Measurements from ENCODE around the gene B4GALNT2. TPM values are rescaled to one million over a fixed set of nuclear protein-coding genes. Genes with fewer than 3 reads are reported as not detected.
A peak's percentile ranks its signal among the peaks of the same experiment; 100 is the strongest.
"Not testable (repeated sequence)": the region's sequence is repeated elsewhere in the genome, so short reads cannot be mapped to it uniquely, and the experiment has no call there.

B4GALNT2 gene
- total RNA-seq, 4 donors from 2014 or later: 0.68 to 2.6 (median 2.1) TPM

GRCh38 chr17:49183341-49183740 lies 50.8 kb downstream of the B4GALNT2 start:
- no peak overlapping the region for H3K4me3 ChIP-seq
- peaks cover 9% of the 10 kb centered on the region for H3K9me3 ChIP-seq
- 91% methylated on average over 4 of the region's 5 CpGs for WGBS
- TF ChIP-seq CTCF (IDR thresholded peaks at IDR 0.05) (no peak), POLR2A (IDR thresholded peaks at IDR 0.05) (no peak), POLR2AphosphoS5 (IDR thresholded peaks at IDR 0.05) (no peak), EP300 (IDR thresholded peaks at IDR 0.05) (no peak)
- no peak for DNase-seq (ENCODE audit: low spot score in 2 of 2)
- H3K27ac ChIP-seq: no peak overlapping the region
- no peaks in the 10 kb centered on the region for H3K4me1 ChIP-seq
- H3K27me3 ChIP-seq: peaks cover 5% of the 10 kb centered on the region
- no peaks in the 10 kb centered on the region for H3K36me3 ChIP-seq

DNA sequence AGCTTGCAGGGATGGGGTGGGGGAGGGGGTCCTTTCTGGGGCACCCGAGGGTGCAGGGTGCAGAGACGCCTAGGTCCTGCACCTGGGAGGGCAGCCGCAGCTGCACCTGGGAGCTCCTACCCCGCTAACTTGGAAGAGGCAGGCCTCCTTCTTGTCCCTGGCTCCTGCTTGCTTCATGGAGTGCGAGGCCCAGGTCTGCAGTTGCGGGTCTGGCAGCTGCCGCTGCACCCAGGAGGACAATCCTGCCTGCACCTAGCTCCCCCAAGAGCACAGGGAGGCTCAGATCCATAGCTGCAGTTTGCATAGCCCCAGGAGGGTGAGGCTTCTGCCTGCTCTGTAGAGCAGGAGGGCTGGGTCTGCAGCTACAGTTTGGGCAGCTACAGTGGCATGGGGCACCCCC lies 51.2 kb downstream of the B4GALNT2 start:
- peaks cover 9% of the 10 kb centered on the region for H3K9me3 ChIP-seq
- 88% methylated on average over 3 of the region's 7 CpGs for WGBS
- H3K36me3 ChIP-seq: no peaks in the 10 kb centered on the region
- H3K27me3 ChIP-seq: peaks cover 5% of the 10 kb centered on the region
- no peak for DNase-seq (ENCODE audit: low spot score in 2 of 2)
- H3K4me3 ChIP-seq: no peak overlapping the region
- H3K4me1 ChIP-seq: no peaks in the 10 kb centered on the region
- no peak for TF ChIP-seq POLR2A (IDR thresholded peaks at IDR 0.05)
- H3K27ac ChIP-seq: no peak overlapping the region

- H3K9me3 ChIP-seq; H3K27ac ChIP-seq; H3K36me3 ChIP-seq; H3K4me1 ChIP-seq; H3K27me3 ChIP-seq; H3K4me3 ChIP-seq; DNase-seq (ENCODE audit: low spot score in 2 of 2): not testable (repeated sequence)
Measured at GRCh38 chr17:49184522-49184921, 52.0 kb downstream of the B4GALNT2 start.

DNA sequence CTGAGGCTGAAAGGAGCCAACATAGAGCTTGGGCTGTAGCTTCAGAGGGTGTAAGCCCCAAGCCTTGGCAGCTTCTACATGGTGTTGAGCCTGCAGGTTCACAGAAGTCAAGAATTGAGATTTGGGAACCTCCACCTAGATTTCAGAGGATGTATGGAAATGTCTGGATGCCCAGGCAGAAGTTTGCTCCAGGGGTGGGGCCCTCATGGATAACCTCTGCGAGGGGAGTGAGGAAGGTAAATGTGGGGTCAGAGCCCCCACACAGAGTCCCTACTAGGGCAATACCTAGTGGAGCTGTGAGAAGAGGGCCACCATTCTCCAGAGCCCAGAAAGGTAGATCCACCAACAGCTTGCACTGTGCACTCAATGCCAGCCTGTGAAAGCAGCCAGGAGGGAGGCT lies 52.8 kb downstream of the B4GALNT2 start:
- not testable (repeated sequence) for H3K4me3 ChIP-seq; H3K27ac ChIP-seq; H3K9me3 ChIP-seq; H3K36me3 ChIP-seq; H3K4me1 ChIP-seq; DNase-seq (ENCODE audit: low spot score in 2 of 2); H3K27me3 ChIP-seq
- WGBS: 100% methylated on average over 1 of the region's 1 CpG

GRCh38 chr17:49187301-49187700 lies 54.7 kb downstream of the B4GALNT2 start:
- Histone ChIP-seq H3K27ac (no peak overlapping the region), H3K4me1 (peaks cover 6% of the 10 kb centered on the region), H3K9me3 (peaks cover 9% of the 10 kb centered on the region), H3K4me3 (no peak overlapping the region), H3K36me3 (no peaks in the 10 kb centered on the region), H3K27me3 (peaks cover 5% of the 10 kb centered on the region)
- no peak for DNase-seq (ENCODE audit: low spot score in 2 of 2)
- no peak for TF ChIP-seq POLR2A (IDR thresholded peaks at IDR 0.05)
- no peak for TF ChIP-seq POLR2AphosphoS5 (IDR thresholded peaks at IDR 0.05)
- TF ChIP-seq CTCF (IDR thresholded peaks at IDR 0.05): no peak
- TF ChIP-seq EP300 (IDR thresholded peaks at IDR 0.05): no peak
- 90% methylated on average over 3 of the region's 3 CpGs for WGBS

- Histone ChIP-seq H3K4me3 (no peak overlapping the region), H3K4me1 (peaks cover 14% of the 10 kb centered on the region), H3K9me3 (no peaks in the 10 kb centered on the region), H3K36me3 (no peaks in the 10 kb centered on the region), H3K27ac (no peak overlapping the region), H3K27me3 (no peaks in the 10 kb centered on the region)
- 37% methylated on average over 4 of the region's 4 CpGs for WGBS
- DNase-seq (ENCODE audit: low spot score in 2 of 2): no peak
- TF ChIP-seq POLR2A (IDR thresholded peaks at IDR 0.05) (no peak), CTCF (IDR thresholded peaks at IDR 0.05) (no peak), POLR2AphosphoS5 (IDR thresholded peaks at IDR 0.05) (no peak), EP300 (IDR thresholded peaks at IDR 0.05) (no peak)
Measured at GRCh38 chr17:49190932-49191331, 58.4 kb downstream of the B4GALNT2 start.

DNA sequence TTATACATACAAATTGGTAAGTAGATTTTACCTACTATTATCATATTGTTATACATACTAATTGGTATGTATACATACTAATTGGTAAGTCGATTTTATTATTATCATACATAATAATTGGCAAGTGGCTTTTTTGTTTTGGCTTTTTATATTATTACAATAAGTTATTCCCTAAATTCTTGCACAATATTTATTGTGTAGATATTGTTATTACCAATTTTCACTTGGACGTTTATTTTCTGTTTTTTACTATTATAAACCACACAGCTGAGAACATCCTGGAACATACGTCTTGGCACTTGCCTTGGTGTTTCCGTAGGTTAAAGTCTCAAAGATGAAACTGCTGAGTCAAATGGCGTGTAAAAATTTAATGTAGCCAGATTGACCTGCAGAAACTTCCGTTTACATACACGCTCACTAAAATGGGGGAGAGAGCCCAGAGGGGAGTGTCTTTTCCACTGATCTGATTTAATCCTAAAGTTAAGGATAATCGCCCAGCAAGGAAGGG lies 58.9 kb downstream of the B4GALNT2 start:
- Histone ChIP-seq H3K27ac (peak overlapping the region; percentile 98), H3K4me3 (peak overlapping the region; percentile 63), H3K27me3 (no peaks in the 10 kb centered on the region), H3K36me3 (no peaks in the 10 kb centered on the region), H3K4me1 (peaks cover 14% of the 10 kb centered on the region), H3K9me3 (no peaks in the 10 kb centered on the region)
- WGBS: 7% methylated on average over 8 of the region's 8 CpGs
- TF ChIP-seq POLR2AphosphoS5 (IDR thresholded peaks at IDR 0.05) (no peak), EP300 (IDR thresholded peaks at IDR 0.05) (no peak), CTCF (IDR thresholded peaks at IDR 0.05) (no peak), POLR2A (IDR thresholded peaks at IDR 0.05) (no peak)
- DNase-seq (ENCODE audit: low spot score in 2 of 2): no peak
